HG02763 (cell line): ENCODE results near the gene DOHH.
"Not testable (repeated sequence)": the region's sequence is repeated elsewhere in the genome, so short reads cannot be mapped to it uniquely, and the experiment has no call there.

ENCODE experiments used
- ATAC-seq: cut with Tn5 transposase; IDR thresholded peaks from one replicate; pipeline ENCODE4 v1.9.1; 2021; ENCODE audit warnings: mild to moderate bottlenecking, moderate library complexity; ENCODE audit not compliant: unreplicated experiment

Gene DOHH

DNA sequence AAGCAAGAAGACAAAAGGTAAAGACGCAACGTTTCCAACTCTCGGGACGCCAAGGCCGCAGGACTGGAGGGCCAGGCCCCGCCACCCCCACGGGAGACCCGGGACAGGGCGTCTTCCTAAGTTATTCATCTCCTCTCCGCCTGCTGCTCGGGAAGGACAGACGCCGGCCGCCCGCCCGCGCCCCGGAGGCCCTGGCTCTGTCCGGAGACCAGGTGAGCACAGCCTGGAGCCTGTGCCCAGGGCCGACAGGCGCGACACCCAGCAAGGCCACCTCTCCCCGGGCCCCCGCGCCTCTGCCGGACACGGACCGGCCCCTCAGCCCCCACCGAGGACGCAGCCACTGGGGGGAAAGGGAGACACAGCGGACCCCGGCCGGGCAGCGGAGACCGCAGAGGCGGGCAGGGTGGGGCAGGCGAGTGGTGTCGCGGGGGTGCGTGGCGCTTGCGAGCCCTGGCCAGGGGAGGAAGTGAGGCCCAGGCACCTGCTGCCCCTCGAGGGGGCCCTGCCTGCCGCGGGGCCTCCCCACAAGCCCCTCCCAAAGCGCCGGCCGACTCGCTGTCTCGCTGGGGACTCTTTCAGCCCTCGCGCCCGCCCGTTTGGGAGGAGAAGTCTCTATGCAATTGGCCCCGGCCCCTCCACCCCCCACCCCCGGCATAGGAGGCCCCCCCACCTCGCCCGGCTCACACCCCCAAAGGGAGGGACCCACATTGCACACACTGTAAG is 37.3 kb downstream of the DOHH start:
- no peak for ATAC-seq

- ATAC-seq: no peak
These were observed 40.4 kb downstream of the DOHH start for GRCh38 chr19:3459965-3460582.

DNA sequence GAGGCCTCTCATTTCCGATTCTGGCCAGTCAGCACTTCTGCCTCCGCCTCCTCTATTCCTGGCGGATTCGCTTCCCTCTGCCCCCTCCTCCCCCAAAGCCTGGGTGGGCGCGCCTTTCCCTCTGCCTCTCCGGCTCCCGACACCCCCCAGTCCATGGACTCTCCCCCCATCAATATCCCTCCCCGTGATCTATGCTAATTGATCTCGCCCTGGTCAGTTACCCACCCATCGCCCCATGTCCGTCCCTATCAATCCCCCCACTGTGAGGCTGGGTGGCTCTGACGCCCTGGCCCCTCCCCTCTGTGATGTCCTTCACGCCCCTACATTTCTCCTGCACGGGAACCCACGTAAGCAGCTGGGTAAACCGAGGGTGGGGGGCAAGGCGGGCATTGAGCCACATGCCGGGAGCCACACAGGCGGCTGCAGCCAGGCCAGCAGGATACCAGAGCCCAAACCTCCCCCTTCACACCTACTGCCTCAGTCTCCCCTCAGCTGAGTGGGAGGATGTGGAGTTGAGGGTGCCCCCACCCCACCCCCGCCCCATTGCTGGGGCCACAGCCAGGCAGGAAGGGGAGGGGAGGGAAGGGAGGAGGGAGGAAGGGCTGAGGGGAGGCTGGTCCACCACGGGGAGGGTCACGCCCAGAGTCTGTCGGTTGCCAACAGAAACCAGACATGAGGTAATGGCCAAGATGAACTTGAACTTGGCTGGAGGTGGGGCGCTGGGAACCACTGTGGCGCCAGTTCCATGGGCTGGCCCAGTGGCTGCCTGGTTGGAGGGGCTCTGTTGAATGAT is 41.2 kb downstream of the DOHH start:
- no peak for ATAC-seq

- ATAC-seq: no peak
These were observed 42.0 kb downstream of the DOHH start for GRCh38 chr19:3458229-3459088.

DNA sequence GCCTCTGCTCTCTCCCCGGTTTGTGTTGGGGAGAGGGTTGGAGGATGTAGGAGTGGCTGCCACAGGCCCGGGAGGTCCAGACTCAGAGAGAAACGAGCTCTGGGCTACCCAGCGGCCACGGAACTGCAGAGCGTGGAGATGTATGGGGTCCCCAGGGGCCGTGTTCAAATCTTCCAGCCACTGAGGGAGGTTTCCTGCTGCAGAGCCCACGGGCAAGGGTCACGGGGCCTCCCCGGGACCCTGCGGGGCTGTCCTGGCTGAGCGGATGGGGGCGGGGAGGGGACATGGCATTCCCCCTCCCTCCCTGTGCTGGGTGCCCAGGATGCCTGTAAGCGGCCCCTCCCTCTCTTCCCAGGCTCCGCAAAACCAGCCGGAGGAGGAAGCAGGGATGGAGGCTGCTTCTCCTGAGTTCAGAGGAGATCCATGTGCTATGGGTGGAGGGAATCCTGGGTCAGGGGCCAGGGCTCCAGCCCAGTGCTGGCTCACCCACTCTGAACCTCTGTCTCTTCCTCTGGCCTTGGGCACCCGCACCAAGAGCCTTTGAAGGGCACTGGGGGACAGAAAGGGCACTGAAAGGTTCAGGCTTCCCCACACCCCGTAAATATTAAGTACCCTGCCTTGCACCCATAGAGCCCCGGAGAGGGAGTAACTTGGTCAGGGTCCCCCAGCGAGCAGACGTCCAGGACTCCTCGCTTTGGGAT is 42.8 kb downstream of the DOHH start:
- ATAC-seq: no peak

DNA sequence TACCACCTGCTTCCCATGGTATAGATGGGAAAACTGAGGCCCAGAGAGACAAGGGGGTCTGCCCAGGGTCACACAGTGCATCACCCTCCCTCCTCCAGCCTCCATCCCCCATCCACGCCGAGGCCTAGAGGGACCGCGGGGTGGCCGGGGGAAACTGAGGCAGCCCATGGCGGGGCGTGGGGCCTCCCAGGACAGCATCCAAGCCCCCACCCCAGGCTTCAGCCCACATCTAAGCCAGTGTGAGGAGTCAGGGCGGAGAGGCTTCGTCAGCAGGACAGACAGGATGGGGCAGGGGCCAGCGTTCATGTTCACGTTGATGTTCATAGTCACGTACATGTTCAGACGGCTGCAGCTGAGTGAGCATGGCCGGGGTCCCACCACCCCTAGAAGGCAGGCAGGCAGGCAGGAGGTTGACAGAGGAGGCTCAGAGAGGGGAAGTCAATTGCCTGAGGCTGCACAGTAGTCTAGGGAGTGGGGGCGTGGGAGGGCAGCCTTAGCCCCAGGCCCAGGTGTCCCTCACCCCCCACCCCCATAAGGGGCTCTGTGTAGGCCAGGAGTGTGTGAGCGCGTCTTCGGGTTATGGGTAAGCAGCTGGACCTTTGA is 43.4 kb downstream of the DOHH start:
- ATAC-seq: no peak

DNA sequence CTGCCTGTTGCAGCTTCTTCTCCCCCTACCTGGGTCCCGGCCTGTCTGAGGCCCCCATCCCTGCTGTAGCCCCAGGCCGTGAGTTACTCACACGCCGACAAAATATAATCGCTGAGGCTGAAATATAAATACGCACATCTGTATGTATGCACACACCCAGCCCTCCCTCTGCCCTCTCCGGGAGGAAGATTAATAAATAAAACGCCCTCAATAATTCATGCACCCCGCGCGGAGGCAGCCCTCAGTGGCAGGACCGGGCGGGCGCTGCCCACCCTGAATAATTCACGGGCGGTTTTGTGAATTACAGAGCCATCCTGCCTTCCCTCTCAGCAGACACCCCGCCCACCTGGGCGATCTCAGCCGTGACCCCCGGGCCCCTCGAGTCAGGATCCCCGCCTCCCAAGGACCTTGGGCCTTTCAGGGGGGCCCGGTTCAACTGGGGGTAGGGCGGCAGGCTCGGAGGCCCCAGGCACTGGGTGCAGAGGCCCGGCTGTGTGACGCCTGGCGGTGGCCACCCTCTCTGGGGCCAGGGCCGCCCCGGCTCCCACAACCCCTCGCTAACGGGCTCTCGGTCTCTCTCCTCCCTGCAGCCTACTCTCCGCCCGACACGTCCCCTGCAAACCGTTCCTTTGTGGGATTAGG is 44.4 kb downstream of the DOHH start:
- no peak for ATAC-seq

DNA sequence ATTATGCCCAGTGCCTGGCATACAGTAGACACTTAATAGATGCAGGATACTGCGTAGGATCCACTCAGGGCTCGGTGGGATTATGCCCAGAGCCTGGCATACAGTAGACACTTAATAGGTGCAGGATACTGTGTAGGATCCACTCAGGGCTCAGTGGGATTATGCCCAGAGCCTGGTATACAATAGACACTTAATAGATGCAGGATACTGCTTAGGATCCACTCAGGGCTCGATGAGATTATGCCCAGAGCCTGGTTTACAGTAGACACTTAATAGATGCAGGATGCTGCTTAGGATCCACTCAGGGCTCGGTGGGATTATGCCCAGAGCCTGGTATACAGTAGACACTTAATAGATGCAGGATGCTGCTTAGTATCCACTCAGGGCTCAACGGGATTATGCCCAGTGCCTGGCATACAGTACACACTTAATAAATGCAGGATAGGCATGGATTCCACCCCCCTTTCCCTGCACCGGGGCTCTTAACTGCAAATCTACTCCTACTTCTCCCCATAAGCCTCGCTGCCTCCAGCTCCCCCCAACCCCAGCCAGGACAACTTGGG is 45.0 kb downstream of the DOHH start:
- ATAC-seq: no peak

DNA sequence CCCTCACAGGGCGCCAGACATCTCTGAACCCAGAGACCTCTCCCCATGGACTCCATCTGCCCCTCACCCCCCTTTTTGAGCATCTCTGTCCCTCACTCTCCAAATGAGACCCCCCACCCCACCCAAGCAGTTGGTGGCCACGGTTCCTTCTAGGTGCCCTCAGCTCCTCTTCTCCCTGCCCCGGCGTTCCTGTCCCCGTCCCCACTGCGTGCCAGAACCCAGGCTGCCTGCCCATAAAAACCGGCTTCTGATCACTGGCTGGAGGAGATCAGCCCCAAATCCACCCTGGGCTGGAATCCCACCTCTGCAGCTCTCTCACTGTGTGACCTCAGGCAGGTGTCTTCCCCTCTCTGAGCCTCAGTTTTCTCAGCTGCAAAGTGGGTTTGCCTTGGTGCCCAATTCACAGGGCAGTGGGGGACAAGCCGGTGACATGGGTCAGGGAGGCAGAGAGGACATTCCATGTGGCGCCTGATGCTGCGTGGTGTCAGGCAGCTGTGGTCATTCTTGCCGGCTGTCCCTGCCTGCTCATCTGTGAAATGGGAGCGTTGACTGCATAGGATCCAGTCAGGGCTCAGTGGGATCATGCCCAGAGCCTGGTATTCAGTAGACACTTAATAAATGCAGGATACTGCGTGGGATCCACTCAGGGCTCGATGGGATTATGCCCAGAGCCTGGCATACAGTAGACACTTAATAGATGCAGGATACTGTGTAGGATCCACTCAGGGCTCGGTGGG is 45.6 kb downstream of the DOHH start:
- no peak for ATAC-seq

GRCh38 chr19:3453840-3454239 is 46.6 kb downstream of the DOHH start:
- ATAC-seq: no peak

DNA sequence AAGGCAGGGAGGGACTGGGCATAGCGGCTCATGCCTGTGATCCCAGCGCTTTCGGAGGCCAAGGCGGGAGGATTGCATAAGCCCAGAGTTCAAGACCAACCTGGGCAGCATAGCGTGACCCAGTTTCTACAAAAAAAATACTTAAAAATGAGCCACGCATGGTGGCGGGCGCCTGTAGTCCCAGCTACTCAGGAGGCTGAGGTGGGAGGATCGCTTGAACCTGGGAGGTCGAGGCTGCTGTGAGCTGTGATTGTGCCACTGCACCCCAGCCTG is 47.6 kb downstream of the DOHH start:
- not testable (repeated sequence) for ATAC-seq

GRCh38 chr19:3452171-3452941 is 48.1 kb downstream of the DOHH start:
- no peak for ATAC-seq

DNA sequence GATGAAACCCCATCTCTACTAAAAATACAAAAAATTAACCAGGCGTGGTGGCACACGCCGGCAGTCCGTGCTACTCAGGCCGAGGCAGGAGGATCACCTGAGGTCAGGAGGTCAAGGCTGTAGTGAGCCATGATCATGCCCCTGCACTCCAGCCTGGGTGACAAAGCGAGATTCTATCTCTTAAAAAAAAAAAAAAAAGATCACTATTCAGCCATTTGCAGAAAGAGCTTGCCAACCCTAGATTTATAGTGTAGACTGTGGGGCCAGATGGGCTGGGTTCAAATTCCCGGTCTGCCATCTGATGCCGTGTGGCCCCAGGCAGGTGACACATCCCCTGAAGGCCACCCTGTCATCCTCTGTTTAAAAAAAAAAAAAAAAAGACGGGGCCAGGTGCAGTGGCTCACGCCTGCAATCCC is 49.0 kb downstream of the DOHH start:
- no peak for ATAC-seq

DNA sequence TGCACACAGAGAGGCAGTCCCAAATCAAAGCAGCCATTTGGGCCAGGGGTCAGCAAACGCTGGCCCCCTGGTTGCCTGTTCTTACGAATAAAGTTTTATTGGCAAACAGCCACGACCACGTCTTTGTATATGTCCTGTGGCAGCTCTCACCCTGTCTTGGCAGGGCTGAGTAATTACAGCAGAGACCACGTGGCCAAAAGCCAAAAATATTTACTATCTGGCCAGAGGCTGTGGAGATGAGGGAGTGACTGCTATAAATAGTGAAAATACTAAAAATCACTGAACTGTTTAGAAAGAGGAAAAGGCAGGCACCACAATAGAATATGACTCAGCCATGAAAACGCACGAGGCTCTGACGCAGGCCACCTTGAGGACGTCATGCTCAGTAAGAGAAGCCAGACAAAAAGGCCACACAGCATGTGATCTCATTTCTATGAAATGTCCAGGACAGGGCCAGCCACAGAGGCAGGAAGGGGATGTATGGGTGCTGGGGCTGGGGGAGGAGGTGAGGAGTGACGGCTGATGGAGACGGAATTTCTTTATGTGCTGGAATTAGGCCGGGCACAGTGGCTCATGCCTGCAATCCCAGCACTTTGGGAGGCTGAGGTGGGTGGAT is 49.6 kb downstream of the DOHH start:
- ATAC-seq: no peak

DNA sequence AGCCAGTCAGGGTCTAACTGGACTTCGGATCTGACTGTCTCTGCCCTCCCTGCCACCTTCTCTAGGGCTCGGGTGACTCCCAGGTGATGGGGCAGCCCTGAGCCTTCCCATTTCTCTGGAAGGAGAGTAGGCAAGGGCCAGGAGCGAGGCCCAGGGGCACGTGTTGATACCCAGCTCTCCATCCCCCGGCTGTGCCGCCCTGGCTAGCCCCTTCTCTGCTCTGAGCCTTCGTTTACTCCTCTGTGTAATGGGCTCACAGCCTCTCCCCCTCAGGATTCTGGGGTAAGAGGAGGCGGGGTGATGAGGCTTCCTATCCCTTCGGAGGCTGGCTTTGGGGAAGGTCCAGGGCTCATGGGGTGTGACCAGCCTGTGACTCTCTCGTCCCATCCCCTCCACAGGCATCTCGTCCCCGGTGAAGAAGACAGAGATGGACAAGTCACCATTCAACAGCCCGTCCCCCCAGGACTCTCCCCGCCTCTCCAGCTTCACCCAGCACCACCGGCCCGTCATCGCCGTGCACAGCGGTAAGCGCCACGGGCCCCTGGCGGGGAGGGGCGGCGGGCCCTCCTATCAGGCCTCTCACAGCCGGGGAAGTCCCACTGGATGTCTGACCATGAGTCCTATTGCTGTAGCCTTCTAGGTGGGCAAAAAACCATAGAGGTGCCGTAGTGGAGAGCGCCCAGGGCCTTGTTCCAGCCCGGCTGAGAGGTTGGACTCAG is 51.7 kb downstream of the DOHH start:
- ATAC-seq: no peak

DNA sequence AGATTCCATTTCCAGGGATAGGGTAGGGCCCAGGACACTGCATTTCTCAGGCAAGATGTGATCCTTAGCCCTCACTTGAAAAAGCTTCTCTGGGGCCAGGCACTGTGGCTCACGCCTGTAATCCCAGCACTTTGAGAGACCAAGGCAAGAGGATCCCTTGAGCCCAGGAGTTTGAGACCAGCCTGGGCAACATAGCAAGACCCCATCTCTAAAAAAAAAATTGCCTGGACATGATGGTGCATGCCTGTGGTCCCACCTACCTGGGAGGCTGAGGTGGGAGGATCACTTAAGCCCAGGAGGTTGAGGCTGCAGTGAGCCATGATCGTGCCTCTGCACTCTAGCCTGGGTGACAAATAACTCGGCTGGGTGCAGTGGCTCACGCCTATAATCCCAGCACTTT is 53.8 kb downstream of the DOHH start:
- not testable (repeated sequence) for ATAC-seq

GRCh38 chr19:3444695-3445234 is 55.7 kb downstream of the DOHH start:
- ATAC-seq: no peak
